Neural progenitor cell (in vitro differentiated cells): ENCODE data around the gene RRP8.

Experiments
- EZH2phosphoT487 ChIP-seq: fragments of 200-600 bp; sonication (generic); IDR thresholded peaks from 2 replicates; pipeline ENCODE4 v1.6.1; 2017; ENCODE audit warnings: antibody characterized with exemption
- TF ChIP-seq, protein P1 (sequence below): fragments of 200-600 bp; sonication (generic); IDR thresholded peaks from 2 replicates; pipeline ENCODE4 v1.5.1; 2017; ENCODE audit warnings: antibody characterized with exemption, mild to moderate bottlenecking

DNA sequence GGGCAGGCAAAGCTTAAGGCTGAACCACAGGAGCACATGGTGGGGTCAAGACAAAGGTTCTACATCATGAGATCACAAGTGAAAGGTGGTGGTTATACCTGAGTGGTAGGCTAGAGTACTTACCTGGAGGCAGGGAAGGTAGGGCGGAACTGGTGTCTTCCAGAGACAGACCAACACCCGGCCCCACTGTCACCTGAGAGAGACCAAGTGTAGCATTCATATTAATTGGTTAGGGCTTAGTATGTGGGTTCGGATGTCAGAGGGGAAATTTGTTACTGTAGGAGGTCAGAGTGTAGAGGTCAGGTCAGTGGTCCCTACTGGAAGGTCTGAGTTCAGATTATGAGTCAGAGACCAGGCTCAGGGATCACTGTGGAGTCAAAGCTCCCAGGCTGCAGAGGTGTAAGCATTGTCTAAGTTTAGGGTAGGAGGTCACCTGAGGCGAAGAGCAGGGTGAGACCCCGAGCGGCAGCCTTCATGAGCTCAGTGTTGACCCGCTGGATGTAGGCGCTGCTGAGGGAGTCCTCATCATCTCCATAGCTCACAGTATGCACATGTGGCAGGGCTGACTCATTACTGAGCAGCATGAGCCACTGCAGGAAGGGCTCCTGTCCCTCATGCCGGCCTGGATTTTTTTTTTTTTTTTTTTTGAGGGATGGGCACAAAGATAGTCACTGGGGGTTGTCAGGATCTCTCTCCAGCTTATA is 12.6 kb upstream of the RRP8 start:
- no peak for TF ChIP-seq EZH2phosphoT487
- TF ChIP-seq, protein P1, sequence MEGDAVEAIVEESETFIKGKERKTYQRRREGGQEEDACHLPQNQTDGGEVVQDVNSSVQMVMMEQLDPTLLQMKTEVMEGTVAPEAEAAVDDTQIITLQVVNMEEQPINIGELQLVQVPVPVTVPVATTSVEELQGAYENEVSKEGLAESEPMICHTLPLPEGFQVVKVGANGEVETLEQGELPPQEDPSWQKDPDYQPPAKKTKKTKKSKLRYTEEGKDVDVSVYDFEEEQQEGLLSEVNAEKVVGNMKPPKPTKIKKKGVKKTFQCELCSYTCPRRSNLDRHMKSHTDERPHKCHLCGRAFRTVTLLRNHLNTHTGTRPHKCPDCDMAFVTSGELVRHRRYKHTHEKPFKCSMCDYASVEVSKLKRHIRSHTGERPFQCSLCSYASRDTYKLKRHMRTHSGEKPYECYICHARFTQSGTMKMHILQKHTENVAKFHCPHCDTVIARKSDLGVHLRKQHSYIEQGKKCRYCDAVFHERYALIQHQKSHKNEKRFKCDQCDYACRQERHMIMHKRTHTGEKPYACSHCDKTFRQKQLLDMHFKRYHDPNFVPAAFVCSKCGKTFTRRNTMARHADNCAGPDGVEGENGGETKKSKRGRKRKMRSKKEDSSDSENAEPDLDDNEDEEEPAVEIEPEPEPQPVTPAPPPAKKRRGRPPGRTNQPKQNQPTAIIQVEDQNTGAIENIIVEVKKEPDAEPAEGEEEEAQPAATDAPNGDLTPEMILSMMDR: no peak
